MM.1S (cell line): ENCODE results near the gene ASCL2.

Experiments used
- DNase-seq: peaks from one replicate; pipeline ENCODE4 v3.0.0-alpha.2; 2015
- H2AFZ ChIP-seq: fragments of 300-600 bp; sonication (generic); 2 replicates; pipeline ENCODE4 v1.6.0; 2016; ENCODE audit warnings: antibody characterized with exemption, low read length
- H3F3A ChIP-seq: fragments of 300-600 bp; sonication (generic); 2 replicates; pipeline ENCODE4 v1.6.1; 2016; ENCODE audit warnings: mild to moderate bottlenecking, antibody characterized with exemption, low read length, moderate library complexity, mixed read lengths; ENCODE audit not compliant: insufficient read depth
- H3K27ac ChIP-seq: fragments of 300-600 bp; sonication (generic); 2 replicates; pipeline ENCODE4 v1.5.1; 2016; ENCODE audit warnings: mild to moderate bottlenecking, low read length
- H3K27me3 ChIP-seq: fragments of 300-600 bp; sonication (generic); replicated peaks from 2 replicates; pipeline ENCODE4 v1.6.0; 2016; ENCODE audit warnings: low read length; ENCODE audit not compliant: insufficient read depth
- H3K36me3 ChIP-seq: fragments of 300-600 bp; sonication (generic); replicated peaks from 2 replicates; pipeline ENCODE4 v1.6.1; 2016; ENCODE audit warnings: mild to moderate bottlenecking, low read length, mixed read lengths; ENCODE audit not compliant: insufficient read depth
- H3K4me1 ChIP-seq: fragments of 300-600 bp; sonication (generic); 2 replicates; pipeline ENCODE4 v1.6.1; 2016; ENCODE audit warnings: low read length, mixed read lengths
- H3K4me2 ChIP-seq: fragments of 300-600 bp; sonication (generic); 2 replicates; pipeline ENCODE4 v1.6.0; 2016; ENCODE audit warnings: low read depth, low read length
- H3K4me3 ChIP-seq: fragments of 300-600 bp; sonication (generic); 2 replicates; pipeline ENCODE4 v1.5.1; 2016; ENCODE audit warnings: low read length, mixed read lengths
- H3K79me2 ChIP-seq: fragments of 300-600 bp; sonication (generic); 2 replicates; pipeline ENCODE4 v1.6.1; 2016; ENCODE audit warnings: mixed run types, low read length, mixed read lengths
- H3K9ac ChIP-seq: fragments of 300-600 bp; sonication (generic); 2 replicates; pipeline ENCODE4 v1.6.1; 2016; ENCODE audit warnings: low read length, mixed read lengths
- H3K9me2 ChIP-seq: fragments of 300-600 bp; sonication (generic); replicated peaks from 2 replicates; pipeline ENCODE4 v1.6.1; 2016; ENCODE audit warnings: mild to moderate bottlenecking, low read length, mixed read lengths; ENCODE audit not compliant: insufficient read depth
- H3K9me3 ChIP-seq: fragments of 300-600 bp; sonication (generic); replicated peaks from 2 replicates; pipeline ENCODE4 v1.6.1; 2016; ENCODE audit warnings: mild to moderate bottlenecking, low read length, mixed read lengths; ENCODE audit not compliant: insufficient read depth
- H4K20me1 ChIP-seq: fragments of 300-600 bp; sonication (generic); 2 replicates; pipeline ENCODE4 v1.6.1; 2016; ENCODE audit warnings: mild to moderate bottlenecking, low read length, moderate library complexity, mixed read lengths; ENCODE audit not compliant: insufficient read depth
- EZH2 ChIP-seq: fragments of 300-600 bp; sonication (generic); optimal IDR thresholded peaks from 2 replicates; pipeline ENCODE3; 2017; ENCODE audit warnings: low read depth, mild to moderate bottlenecking, antibody characterized with exemption, low read length, mixed read lengths
- EZH2phosphoT487 ChIP-seq: fragments of 300-600 bp; sonication (generic); IDR thresholded peaks from 2 replicates; pipeline ENCODE4 v1.6.1; 2018; ENCODE audit warnings: antibody characterized with exemption, low read length
- TF ChIP-seq, protein P1 (sequence below): fragments of 300-600 bp; sonication (generic); IDR thresholded peaks from 2 replicates; pipeline ENCODE4 v1.5.1; 2016; ENCODE audit warnings: antibody characterized with exemption, low read length, mixed read lengths

The ASCL2 gene

GRCh38 chr11:2266586-2267305 lies 3.6 kb downstream of the ASCL2 start:
- Histone ChIP-seq H3K27me3 (peaks cover 62% of the 10 kb centered on the region), H3K79me2 (no peaks in the 10 kb centered on the region), H3K4me1 (peaks cover 7% of the 10 kb centered on the region; the same call in 1 of the 2 replicates), H3F3A (peaks cover 5% of the 10 kb centered on the region; the same call in 1 of the 2 replicates), H3K27ac (no peak overlapping the region), H3K9ac (no peak overlapping the region), H3K4me2 (peak overlapping the region; percentile 64; the same call in 1 of the 2 replicates), H3K9me2 (no peaks in the 10 kb centered on the region), H3K9me3 (no peaks in the 10 kb centered on the region), H3K36me3 (no peaks in the 10 kb centered on the region), H4K20me1 (no peaks in the 10 kb centered on the region), H2AFZ (no peak overlapping the region), H3K4me3 (no peak overlapping the region)
- DNase-seq = no peak
- TF ChIP-seq, protein P1, sequence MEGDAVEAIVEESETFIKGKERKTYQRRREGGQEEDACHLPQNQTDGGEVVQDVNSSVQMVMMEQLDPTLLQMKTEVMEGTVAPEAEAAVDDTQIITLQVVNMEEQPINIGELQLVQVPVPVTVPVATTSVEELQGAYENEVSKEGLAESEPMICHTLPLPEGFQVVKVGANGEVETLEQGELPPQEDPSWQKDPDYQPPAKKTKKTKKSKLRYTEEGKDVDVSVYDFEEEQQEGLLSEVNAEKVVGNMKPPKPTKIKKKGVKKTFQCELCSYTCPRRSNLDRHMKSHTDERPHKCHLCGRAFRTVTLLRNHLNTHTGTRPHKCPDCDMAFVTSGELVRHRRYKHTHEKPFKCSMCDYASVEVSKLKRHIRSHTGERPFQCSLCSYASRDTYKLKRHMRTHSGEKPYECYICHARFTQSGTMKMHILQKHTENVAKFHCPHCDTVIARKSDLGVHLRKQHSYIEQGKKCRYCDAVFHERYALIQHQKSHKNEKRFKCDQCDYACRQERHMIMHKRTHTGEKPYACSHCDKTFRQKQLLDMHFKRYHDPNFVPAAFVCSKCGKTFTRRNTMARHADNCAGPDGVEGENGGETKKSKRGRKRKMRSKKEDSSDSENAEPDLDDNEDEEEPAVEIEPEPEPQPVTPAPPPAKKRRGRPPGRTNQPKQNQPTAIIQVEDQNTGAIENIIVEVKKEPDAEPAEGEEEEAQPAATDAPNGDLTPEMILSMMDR = no peak
- no peak for TF ChIP-seq EZH2phosphoT487
- no peak for TF ChIP-seq EZH2

GRCh38 chr11:2265854-2266585 lies 4.4 kb downstream of the ASCL2 start:
- no peak overlapping the region for H3K27ac ChIP-seq
- no peaks in the 10 kb centered on the region for H3K79me2 ChIP-seq
- peaks cover 65% of the 10 kb centered on the region for H3K27me3 ChIP-seq
- no peak for DNase-seq
- H3K9me2 ChIP-seq = no peaks in the 10 kb centered on the region
- H3K36me3 ChIP-seq = no peaks in the 10 kb centered on the region
- peak overlapping the region; percentile 27 for H3K4me3 ChIP-seq
- H2AFZ ChIP-seq = 0 out of 2 replicates have a peak overlapping the region, but pooled peaks have one; percentile 15
- H3K4me2 ChIP-seq = peak overlapping the region; percentile 64
- H3K9me3 ChIP-seq = no peaks in the 10 kb centered on the region
- H3F3A ChIP-seq = peaks cover 5% of the 10 kb centered on the region; the same call in 1 of the 2 replicates
- no peak overlapping the region for H3K9ac ChIP-seq
- no peaks in the 10 kb centered on the region for H4K20me1 ChIP-seq
- TF ChIP-seq, protein P1 = no peak
- TF ChIP-seq EZH2 = no peak
- no peak for TF ChIP-seq EZH2phosphoT487
- peaks cover 7% of the 10 kb centered on the region; the same call in 1 of the 2 replicates for H3K4me1 ChIP-seq

DNA sequence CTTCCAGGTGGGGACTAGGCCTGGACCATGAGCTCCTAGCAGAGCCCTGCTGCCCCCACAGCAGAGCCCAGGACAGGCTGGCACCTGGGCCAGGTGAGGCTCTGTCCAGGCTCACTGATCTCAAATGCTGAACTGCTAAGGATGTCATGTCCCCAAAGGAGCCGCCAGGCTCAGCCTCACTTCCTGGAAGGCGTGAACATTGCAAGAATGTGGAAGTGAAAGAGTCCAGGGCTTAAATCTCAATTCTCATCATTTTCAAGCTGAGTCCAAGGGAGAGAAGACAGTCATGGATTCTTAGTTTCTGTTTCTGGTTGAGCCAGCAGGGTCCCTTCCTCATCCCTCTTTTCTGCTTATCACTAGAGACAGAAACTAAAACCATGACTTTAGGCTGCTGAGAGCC lies 5.0 kb downstream of the ASCL2 start:
- H2AFZ ChIP-seq = no peak overlapping the region
- H3F3A ChIP-seq = peaks cover 5% of the 10 kb centered on the region; the same call in 1 of the 2 replicates
- no peak overlapping the region for H3K27ac ChIP-seq
- peak; percentile 34 for DNase-seq
- peaks cover 71% of the 10 kb centered on the region for H3K27me3 ChIP-seq
- TF ChIP-seq EZH2phosphoT487 (no peak), EZH2 (no peak)
- TF ChIP-seq, protein P1 = no peak
- no peaks in the 10 kb centered on the region for H3K36me3 ChIP-seq
- H3K9me2 ChIP-seq = no peaks in the 10 kb centered on the region
- H3K4me1 ChIP-seq = peaks cover 7% of the 10 kb centered on the region; the same call in 1 of the 2 replicates
- H3K79me2 ChIP-seq = no peaks in the 10 kb centered on the region
- no peaks in the 10 kb centered on the region for H4K20me1 ChIP-seq
- H3K9ac ChIP-seq = no peak overlapping the region
- no peaks in the 10 kb centered on the region for H3K9me3 ChIP-seq
- peak overlapping the region; percentile 27 for H3K4me3 ChIP-seq
- peak overlapping the region; percentile 64 for H3K4me2 ChIP-seq
